IPS DF 4.7 (cell line): ENCODE data around the gene SNAI1.

ENCODE experiments used
- DNase-seq: peaks from one replicate; pipeline ENCODE4 v3.0.0-alpha.2; 2013; ENCODE audit warnings: low spot score; ENCODE audit errors: extremely low read depth

The SNAI1 gene

GRCh38 chr20:50012282-50013263 is 29.8 kb downstream of the SNAI1 start:
- no peak for DNase-seq

- no peak for DNase-seq
Measured at GRCh38 chr20:50013976-50014375, 31.2 kb downstream of the SNAI1 start.

- no peak for DNase-seq
Measured at GRCh38 chr20:50014570-50015562, 32.1 kb downstream of the SNAI1 start.

GRCh38 chr20:50015636-50015992 is 32.8 kb downstream of the SNAI1 start:
- DNase-seq, result no peak

- no peak for DNase-seq
Measured at GRCh38 chr20:50015993-50016770, 33.4 kb downstream of the SNAI1 start.

GRCh38 chr20:50017160-50017559 is 34.4 kb downstream of the SNAI1 start:
- DNase-seq, result no peak

GRCh38 chr20:50017576-50018248 is 34.9 kb downstream of the SNAI1 start:
- no peak for DNase-seq

GRCh38 chr20:50019466-50020256 is 36.9 kb downstream of the SNAI1 start:
- DNase-seq, result no peak

- no peak for DNase-seq
Measured at GRCh38 chr20:50020288-50020687, 37.5 kb downstream of the SNAI1 start.

- DNase-seq, result no peak
Measured at GRCh38 chr20:50022676-50023075, 39.9 kb downstream of the SNAI1 start.

GRCh38 chr20:50023116-50023805 is 40.5 kb downstream of the SNAI1 start:
- DNase-seq, result no peak

GRCh38 chr20:50026746-50027575 is 44.2 kb downstream of the SNAI1 start:
- DNase-seq, result no peak

GRCh38 chr20:50027611-50028105 is 44.9 kb downstream of the SNAI1 start:
- DNase-seq, result no peak

- DNase-seq, result no peak
Measured at GRCh38 chr20:50029083-50029696, 46.4 kb downstream of the SNAI1 start.

GRCh38 chr20:50029697-50030461 is 47.1 kb downstream of the SNAI1 start:
- DNase-seq, result no peak

GRCh38 chr20:50032955-50033666 is 50.3 kb downstream of the SNAI1 start:
- no peak for DNase-seq
